ENCODE measurements around the gene OLFML3. TPM values are rescaled to one million over a fixed set of nuclear protein-coding genes. Genes with fewer than 3 reads are reported as not detected.

OLFML3 gene
- total and polyA plus RNA-seq, 2 of the 8 experiments (the other 6 are each of a cell fraction or from before 2014, with no cell fraction given): 56.0 to 72.3 TPM

DNA sequence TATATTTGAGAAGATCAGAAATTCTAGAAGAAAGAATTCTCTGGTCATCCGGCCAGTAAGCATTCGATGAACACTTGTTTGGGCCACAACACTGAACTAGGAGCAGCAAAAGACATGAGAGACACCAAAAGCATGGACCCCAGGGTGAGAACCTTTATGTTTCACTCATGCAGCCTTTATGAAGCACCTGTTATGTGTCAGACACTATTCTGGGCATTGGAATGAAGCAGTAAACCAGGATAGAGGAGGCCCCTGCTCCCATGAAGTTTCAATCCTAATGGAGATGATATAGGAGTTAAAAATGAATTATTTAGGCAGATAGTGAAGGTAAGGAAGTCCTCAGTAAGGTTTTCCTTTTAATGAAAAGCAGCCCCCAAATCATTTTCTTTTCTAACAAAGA is 43.6 kb downstream of the OLFML3 start:
- Histone ChIP-seq H2BK5ac (ENCODE audit: low read depth, low read length) (no peak overlapping the region), H3K14ac (ENCODE audit: insufficient read length) (no peak overlapping the region), H4K5ac (ENCODE audit: insufficient read length, low read depth, low read length) (no peak overlapping the region), H3K56ac (replicated peaks; ENCODE audit: insufficient read length, low read depth, low read length) (no peak overlapping the region), H3K27ac (ENCODE audit: low read depth, low read length) (no peak overlapping the region), H3K36me3 (ENCODE audit: control insufficient read depth in 2 of 4, insufficient read depth in 4 of 4, low read length in 3 of 4) (peaks cover 0 to 18% (median 8%) of the 10 kb centered on the region in 4 experiments; a peak in 2 of 8 replicates), H2AFZ (ENCODE audit: low read length) (no peak overlapping the region), H3K4me2 (ENCODE audit: insufficient read depth in 1 of 2, low read depth in 2 of 2, low read length in 2 of 2) (no peak overlapping the region), H2BK15ac (ENCODE audit: low read length) (no peak overlapping the region), H3K23ac (ENCODE audit: insufficient read length) (no peak overlapping the region), H2BK12ac (ENCODE audit: low read depth, low read length) (no peak overlapping the region), H3K4me1 (replicated peaks in 1 of 4; ENCODE audit: control insufficient read depth in 3 of 4, insufficient read depth in 4 of 4, low read length in 3 of 4) (peaks cover 2 to 14% (median 5%) of the 10 kb centered on the region in 4 experiments; a peak in 4 of 7 replicates), H3K27me3 (replicated peaks in 1 of 4; ENCODE audit: control insufficient read depth in 3 of 4, extremely low read depth in 1 of 4, insufficient read depth in 3 of 4, low read length in 3 of 4) (no peaks in the 10 kb centered on the region; a peak in 1 of 7 replicates), H4K91ac (replicated peaks; ENCODE audit: insufficient read length, low read length) (no peak overlapping the region), H4K8ac (ENCODE audit: extremely low read depth, insufficient read depth, low read length) (no peak overlapping the region), H4K20me1 (replicated peaks in 1 of 2; ENCODE audit: control insufficient read depth in 1 of 2, insufficient read depth in 2 of 2, low read length in 2 of 2) (no peaks in the 10 kb centered on the region), H3K23me2 (ENCODE audit: low read depth, low read length) (no peaks in the 10 kb centered on the region; the same call in 1 of the 2 replicates), H3K9me3 (ENCODE audit: insufficient read depth in 2 of 2, low read depth in 1 of 2, low read length in 1 of 2) (peaks cover 9 to 12% of the 10 kb centered on the region in 2 experiments), H3K9ac (replicated peaks in 1 of 4; ENCODE audit: extremely low read depth in 1 of 4, low read depth in 3 of 4, low read length in 3 of 4) (no peak overlapping the region), H3K18ac (ENCODE audit: extremely low read depth, low read length) (no peak overlapping the region), H3K79me1 (ENCODE audit: low read depth, low read length) (no peaks in the 10 kb centered on the region), H2BK120ac (replicated peaks; ENCODE audit: low read depth, low read length) (no peak overlapping the region), H3K79me2 (ENCODE audit: control insufficient read depth in 1 of 2, insufficient read depth in 2 of 2, low read length in 2 of 2) (no peaks in the 10 kb centered on the region), H3K4me3 (ENCODE audit: extremely low read depth in 1 of 4, insufficient read depth in 2 of 4, low read depth in 3 of 4, low read length in 4 of 4) (no peak overlapping the region), H2AK5ac (ENCODE audit: low read depth, low read length) (no peak overlapping the region), H3K4ac (replicated peaks; ENCODE audit: insufficient read length, low read depth, low read length) (no peak overlapping the region), H2BK20ac (ENCODE audit: low read length) (no peak overlapping the region)
- CTCF ChIA-PET (ENCODE audit: partially characterized antibody): interaction anchor here (1.1 to 1.2 kb wide), 2 partner anchors 32 to 324 kb away, joined by 3 read pairs; no protein-coding TSS in a partner anchor
- 90% methylated on average over 2 of the region's 2 CpGs; no CpG with 5 or more reads in 1 of the 2 experiments for WGBS, 2 experiments (ENCODE audit: extremely low coverage in 1 of 2, insufficient coverage in 1 of 2, insufficient read length in 1 of 2, insufficient replicate concordance in 2 of 2, low coverage in 1 of 2, low lambda C conversion rate in 2 of 2, missing lambda C conversion rate in 1 of 2)
- FAIRE-seq: no peak
- POLR2A ChIA-PET (ENCODE audit: partially characterized antibody): interaction anchor here (1.4 to 2.5 kb wide), 3 partner anchors 10 to 16 kb away, joined by 5 to 10 read pairs (median 7); no protein-coding TSS in a partner anchor
- no peak for DNase-seq (ENCODE audit: low read depth in 1 of 2, low spot score in 2 of 2)
- TF ChIP-seq RFX5 (IDR thresholded peaks at IDR 0.05; ENCODE audit: borderline replicate concordance, low read depth, low read length) (no peak), SP2 (IDR thresholded peaks at IDR 0.05; ENCODE audit: low read length) (no peak), EGR1 (IDR thresholded peaks at IDR 0.05; ENCODE audit: borderline replicate concordance, low read depth, low read length) (no peak), SIRT6 (IDR thresholded peaks at IDR 0.05; ENCODE audit: low read length) (no peak), CEBPB (IDR thresholded peaks at IDR 0.05; ENCODE audit: low read depth, low read length) (no peak), JUND (IDR thresholded peaks at IDR 0.05; ENCODE audit: low read length) (no peak), EP300 (IDR thresholded peaks at IDR 0.05; ENCODE audit: borderline replicate concordance in 1 of 2, low read depth in 2 of 2, low read length in 2 of 2) (no peak), SP4 (IDR thresholded peaks at IDR 0.05; ENCODE audit: low read length) (no peak), CREB1 (IDR thresholded peaks at IDR 0.05) (no peak), SP1 (IDR thresholded peaks at IDR 0.05; ENCODE audit: low read depth, low read length) (no peak), TEAD4 (IDR thresholded peaks at IDR 0.05; ENCODE audit: low read depth, low read length) (no peak)
- TF ChIP-seq, protein P1, sequence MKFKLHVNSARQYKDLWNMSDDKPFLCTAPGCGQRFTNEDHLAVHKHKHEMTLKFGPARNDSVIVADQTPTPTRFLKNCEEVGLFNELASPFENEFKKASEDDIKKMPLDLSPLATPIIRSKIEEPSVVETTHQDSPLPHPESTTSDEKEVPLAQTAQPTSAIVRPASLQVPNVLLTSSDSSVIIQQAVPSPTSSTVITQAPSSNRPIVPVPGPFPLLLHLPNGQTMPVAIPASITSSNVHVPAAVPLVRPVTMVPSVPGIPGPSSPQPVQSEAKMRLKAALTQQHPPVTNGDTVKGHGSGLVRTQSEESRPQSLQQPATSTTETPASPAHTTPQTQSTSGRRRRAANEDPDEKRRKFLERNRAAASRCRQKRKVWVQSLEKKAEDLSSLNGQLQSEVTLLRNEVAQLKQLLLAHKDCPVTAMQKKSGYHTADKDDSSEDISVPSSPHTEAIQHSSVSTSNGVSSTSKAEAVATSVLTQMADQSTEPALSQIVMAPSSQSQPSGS (IDR thresholded peaks at IDR 0.05; ENCODE audit: low read length): no peak
- TF ChIP-seq, protein P2, sequence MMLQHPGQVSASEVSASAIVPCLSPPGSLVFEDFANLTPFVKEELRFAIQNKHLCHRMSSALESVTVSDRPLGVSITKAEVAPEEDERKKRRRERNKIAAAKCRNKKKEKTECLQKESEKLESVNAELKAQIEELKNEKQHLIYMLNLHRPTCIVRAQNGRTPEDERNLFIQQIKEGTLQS (IDR thresholded peaks at IDR 0.05; ENCODE audit: insufficient read depth, low read depth, low read length): no peak

Measured in H1 (cell line).